Endodermal cell (in vitro differentiated cells): Measurements from ENCODE around the gene VRK2. TPM values are rescaled to one million over a fixed set of nuclear protein-coding genes. Genes with fewer than 3 reads are reported as not detected.

ENCODE experiments used
- DNase-seq: peaks from one replicate; pipeline ENCODE4 v3.0.0-alpha.2; 2017
- H3K27ac ChIP-seq: 2 replicates; pipeline ENCODE4 v1.5.1; 2013; ENCODE audit warnings: mild to moderate bottlenecking, low read depth, low read length, moderate library complexity
- H3K27me3 ChIP-seq: 2 replicates; pipeline ENCODE4 v1.6.1; 2013; ENCODE audit warnings: mild to moderate bottlenecking, low read length, moderate library complexity; ENCODE audit not compliant: insufficient read depth, control insufficient read depth, poor library complexity, severe bottlenecking
- H3K36me3 ChIP-seq: 2 replicates; pipeline ENCODE4 v1.7.0; 2013; ENCODE audit warnings: mild to moderate bottlenecking, low read length, moderate library complexity; ENCODE audit not compliant: control insufficient read depth, insufficient read depth
- H3K4me1 ChIP-seq: one replicate; pipeline ENCODE4 v1.7.0; 2013; ENCODE audit warnings: low read length; ENCODE audit not compliant: control insufficient read depth, insufficient read depth
- H3K4me3 ChIP-seq: 2 replicates; pipeline ENCODE4 v1.5.1; 2013; ENCODE audit warnings: mild to moderate bottlenecking, low read length, moderate library complexity
- H3K9ac ChIP-seq: 2 replicates; pipeline ENCODE4 v1.6.1; 2013; ENCODE audit warnings: mild to moderate bottlenecking, low read length, moderate library complexity; ENCODE audit not compliant: poor library complexity, severe bottlenecking; ENCODE audit errors: extremely low read depth
- H3K9me3 ChIP-seq: 2 replicates; pipeline ENCODE4 v1.6.1; 2013; ENCODE audit warnings: mild to moderate bottlenecking, low read length, moderate library complexity; ENCODE audit not compliant: control insufficient read depth
- H3K27ac Mint-ChIP-seq: 2 replicates; pipeline ENCODE4 v1.8.0; 2020; ENCODE audit warnings: mixed read lengths
- H3K27me3 Mint-ChIP-seq: 2 replicates; pipeline ENCODE4 v1.8.0; 2021; ENCODE audit warnings: mild to moderate bottlenecking, mixed read lengths; ENCODE audit not compliant: insufficient read depth
- H3K36me3 Mint-ChIP-seq: 2 replicates; pipeline ENCODE4 v1.8.0; 2020; ENCODE audit warnings: low read depth, mixed read lengths
- H3K4me1 Mint-ChIP-seq: 2 replicates; pipeline ENCODE4 v1.8.0; 2020; ENCODE audit warnings: mixed read lengths
- H3K4me3 Mint-ChIP-seq: 2 replicates; pipeline ENCODE4 v1.8.0; 2020; ENCODE audit warnings: mild to moderate bottlenecking, moderate library complexity, mixed read lengths
- H3K9me3 Mint-ChIP-seq: 2 replicates; pipeline ENCODE4 v1.8.0; 2020; ENCODE audit warnings: mild to moderate bottlenecking, mixed read lengths
- WGBS, 2 experiments: methylation state at CpG; one replicate each; pipeline versions ENCODE4 v1.1.5 to v1.1.7; 2013; ENCODE audit warnings: missing lambda C conversion rate in 2 of 2, mixed read lengths in 1 of 2; ENCODE audit not compliant: insufficient coverage in 1 of 2, insufficient read length in 1 of 2; 5-methylcytosine and 5-hydroxymethylcytosine counted together
- total RNA-seq, 2 donors: library from RNA; stranded (reverse); fragmentation: NEBNext Ultra II Directional in 1 of 2; extraction: Animal tissue kit (Norgen Biotek cat#: 25700) in 1 of 2; gene quantifications; 2 replicates in 1 of 2; 3 replicates in 1 of 2; pipeline ENCODE4 v1.2.1, GENCODE V29; 2021
- TF ChIP-seq, protein P1 (sequence below): fragments of 200-600 bp; sonication (generic); conservative IDR thresholded peaks from 2 replicates; pipeline ENCODE4 v1.5.0; 2021; ENCODE audit warnings: antibody characterized with exemption, mild to moderate bottlenecking

VRK2 gene
- total RNA-seq, 2 donors from 2014 or later = 27.3 to 33.3 TPM

DNA sequence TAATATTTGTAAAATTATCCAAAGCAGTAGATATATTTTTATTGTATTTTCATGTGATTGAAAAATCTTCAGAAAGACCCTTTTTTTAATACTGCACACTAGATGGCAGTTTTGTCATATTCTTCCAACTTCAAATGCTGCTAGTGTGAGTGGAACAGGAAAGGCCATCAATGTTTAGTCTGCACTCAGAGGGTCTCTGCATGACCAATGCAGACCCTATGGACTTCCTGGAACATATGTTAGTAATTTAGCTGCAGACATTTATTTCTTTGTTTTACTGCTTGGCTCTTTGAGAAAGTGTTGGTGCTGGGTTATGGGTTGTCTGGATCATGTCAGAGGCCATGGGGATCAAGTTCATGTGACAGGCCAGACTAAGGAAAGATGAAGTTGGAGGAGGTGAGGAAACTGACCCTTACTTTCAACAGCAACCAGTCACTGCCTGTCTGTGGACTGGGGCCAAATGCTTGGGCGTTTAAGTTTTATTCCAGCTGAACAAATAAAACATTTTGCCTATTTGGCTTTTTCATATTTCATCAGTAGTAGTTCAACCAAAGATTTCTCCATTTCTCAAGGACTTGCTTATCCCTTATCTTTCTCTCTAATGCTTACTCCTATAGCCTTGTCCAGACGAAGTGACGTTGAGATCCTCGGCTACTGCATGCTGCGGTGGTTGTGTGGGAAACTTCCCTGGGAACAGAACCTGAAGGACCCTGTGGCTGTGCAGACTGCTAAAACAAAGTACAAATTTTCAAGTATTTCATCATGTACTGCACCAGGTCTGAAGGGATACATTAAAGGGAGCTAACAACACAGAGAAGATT is 84.8 kb downstream of the VRK2 start:
- no peaks in the 10 kb centered on the region for H3K27me3 ChIP-seq
- H3K4me1 ChIP-seq = no peaks in the 10 kb centered on the region
- H3K9ac ChIP-seq = no peak overlapping the region
- H3K4me3 ChIP-seq = no peak overlapping the region
- no peaks in the 10 kb centered on the region for H3K27me3 Mint-ChIP-seq
- peaks cover 19% of the 10 kb centered on the region for H3K36me3 Mint-ChIP-seq
- no peak overlapping the region for H3K27ac Mint-ChIP-seq
- no peaks in the 10 kb centered on the region for H3K9me3 ChIP-seq
- H3K27ac ChIP-seq = no peak overlapping the region
- H3K9me3 Mint-ChIP-seq = no peaks in the 10 kb centered on the region
- no peak overlapping the region for H3K4me3 Mint-ChIP-seq
- no peak for DNase-seq
- no peaks in the 10 kb centered on the region for H3K4me1 Mint-ChIP-seq
- TF ChIP-seq, protein P1, sequence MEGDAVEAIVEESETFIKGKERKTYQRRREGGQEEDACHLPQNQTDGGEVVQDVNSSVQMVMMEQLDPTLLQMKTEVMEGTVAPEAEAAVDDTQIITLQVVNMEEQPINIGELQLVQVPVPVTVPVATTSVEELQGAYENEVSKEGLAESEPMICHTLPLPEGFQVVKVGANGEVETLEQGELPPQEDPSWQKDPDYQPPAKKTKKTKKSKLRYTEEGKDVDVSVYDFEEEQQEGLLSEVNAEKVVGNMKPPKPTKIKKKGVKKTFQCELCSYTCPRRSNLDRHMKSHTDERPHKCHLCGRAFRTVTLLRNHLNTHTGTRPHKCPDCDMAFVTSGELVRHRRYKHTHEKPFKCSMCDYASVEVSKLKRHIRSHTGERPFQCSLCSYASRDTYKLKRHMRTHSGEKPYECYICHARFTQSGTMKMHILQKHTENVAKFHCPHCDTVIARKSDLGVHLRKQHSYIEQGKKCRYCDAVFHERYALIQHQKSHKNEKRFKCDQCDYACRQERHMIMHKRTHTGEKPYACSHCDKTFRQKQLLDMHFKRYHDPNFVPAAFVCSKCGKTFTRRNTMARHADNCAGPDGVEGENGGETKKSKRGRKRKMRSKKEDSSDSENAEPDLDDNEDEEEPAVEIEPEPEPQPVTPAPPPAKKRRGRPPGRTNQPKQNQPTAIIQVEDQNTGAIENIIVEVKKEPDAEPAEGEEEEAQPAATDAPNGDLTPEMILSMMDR = no peak
- WGBS, 2 experiments = 94 to 100% methylated on average over 3 to 5 of the region's 5 CpGs
- H3K36me3 ChIP-seq = peaks cover 9% of the 10 kb centered on the region

- DNase-seq = no peak
- H3K27ac Mint-ChIP-seq = no peak overlapping the region
- Histone ChIP-seq H3K4me3 (no peak overlapping the region), H3K9ac (no peak overlapping the region), H3K9me3 (no peaks in the 10 kb centered on the region), H3K27ac (no peak overlapping the region), H3K27me3 (no peaks in the 10 kb centered on the region), H3K4me1 (no peaks in the 10 kb centered on the region), H3K36me3 (peaks cover 9% of the 10 kb centered on the region)
- no peaks in the 10 kb centered on the region for H3K9me3 Mint-ChIP-seq
- H3K36me3 Mint-ChIP-seq = peaks cover 20% of the 10 kb centered on the region
- no peaks in the 10 kb centered on the region for H3K27me3 Mint-ChIP-seq
- H3K4me3 Mint-ChIP-seq = no peak overlapping the region
- TF ChIP-seq, protein P1 = no peak
- peaks cover 2% of the 10 kb centered on the region for H3K4me1 Mint-ChIP-seq
These were observed 86.8 kb downstream of the VRK2 start for GRCh38 chr2:58133395-58133794.

DNA sequence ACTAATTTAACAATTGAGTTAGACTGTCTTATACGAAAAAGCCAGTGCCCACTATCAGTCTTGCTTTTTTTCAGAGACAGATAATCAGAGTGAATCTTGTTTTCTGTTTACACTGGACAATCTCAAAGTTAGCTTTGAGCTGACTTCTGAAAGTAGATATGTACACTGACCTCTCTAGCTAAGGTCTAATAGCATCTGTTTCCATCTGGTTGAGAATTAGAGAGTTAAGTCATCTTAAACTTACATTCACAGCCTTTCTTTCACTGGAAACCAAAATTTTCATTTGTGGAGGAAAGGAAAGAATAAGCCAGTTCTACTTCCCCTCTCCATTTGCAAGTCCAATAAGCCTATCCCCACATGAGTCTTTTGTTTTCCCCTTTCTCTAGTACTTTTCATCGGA is 89.3 kb downstream of the VRK2 start:
- DNase-seq = no peak
- Histone ChIP-seq H3K9ac (no peak overlapping the region), H3K4me3 (no peak overlapping the region), H3K36me3 (peaks cover 20% of the 10 kb centered on the region), H3K9me3 (no peaks in the 10 kb centered on the region), H3K27ac (no peak overlapping the region), H3K4me1 (no peaks in the 10 kb centered on the region), H3K27me3 (no peaks in the 10 kb centered on the region)
- H3K9me3 Mint-ChIP-seq = no peaks in the 10 kb centered on the region
- no peak overlapping the region for H3K27ac Mint-ChIP-seq
- peaks cover 2% of the 10 kb centered on the region for H3K4me1 Mint-ChIP-seq
- TF ChIP-seq, protein P1 = no peak
- H3K36me3 Mint-ChIP-seq = peaks cover 20% of the 10 kb centered on the region
- H3K4me3 Mint-ChIP-seq = no peak overlapping the region
- no peaks in the 10 kb centered on the region for H3K27me3 Mint-ChIP-seq
- WGBS, 2 experiments = 89% methylated on average over 2 of the region's 2 CpGs; no CpG with 5 or more reads in 1 of the 2 experiments
